HUDEP-2 (cell line): ENCODE data around the gene AFF3.
"Not testable (repeated sequence)": the region's sequence is repeated elsewhere in the genome, so short reads cannot be mapped to it uniquely, and the experiment has no call there.

Experiments
- DNase-seq, 76 experiments: peaks; one replicate each; lab custom pipeline; 2025; ENCODE audit not compliant: unreplicated experiment in 76 of 76; lab: John Stamatoyannopoulos, UW

The AFF3 gene

DNA sequence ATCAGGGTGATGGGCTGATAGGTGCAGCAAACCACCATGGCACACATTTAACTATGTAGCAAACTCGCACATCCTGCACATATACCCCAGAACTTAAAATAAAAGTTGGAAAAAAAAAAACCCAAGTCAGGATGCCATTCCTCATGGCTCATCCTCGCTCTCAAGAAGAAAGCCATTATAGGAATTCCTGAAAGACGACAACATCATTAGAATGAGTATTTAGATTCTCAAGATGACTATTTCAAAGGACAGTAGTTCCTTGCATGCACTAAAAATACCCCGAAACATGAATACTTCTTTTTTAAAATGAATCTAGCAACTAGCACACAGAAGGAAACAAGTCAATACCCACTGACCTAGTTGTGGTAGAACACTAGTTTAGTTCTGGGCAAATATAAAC lies 366.8 kb downstream of the AFF3 start:
- no peak for DNase-seq

GRCh38 chr2:99773642-99774041 lies 368.7 kb downstream of the AFF3 start:
- peak in 6 of 76 experiments; percentile 5 to 16 (median 8) for DNase-seq

DNA sequence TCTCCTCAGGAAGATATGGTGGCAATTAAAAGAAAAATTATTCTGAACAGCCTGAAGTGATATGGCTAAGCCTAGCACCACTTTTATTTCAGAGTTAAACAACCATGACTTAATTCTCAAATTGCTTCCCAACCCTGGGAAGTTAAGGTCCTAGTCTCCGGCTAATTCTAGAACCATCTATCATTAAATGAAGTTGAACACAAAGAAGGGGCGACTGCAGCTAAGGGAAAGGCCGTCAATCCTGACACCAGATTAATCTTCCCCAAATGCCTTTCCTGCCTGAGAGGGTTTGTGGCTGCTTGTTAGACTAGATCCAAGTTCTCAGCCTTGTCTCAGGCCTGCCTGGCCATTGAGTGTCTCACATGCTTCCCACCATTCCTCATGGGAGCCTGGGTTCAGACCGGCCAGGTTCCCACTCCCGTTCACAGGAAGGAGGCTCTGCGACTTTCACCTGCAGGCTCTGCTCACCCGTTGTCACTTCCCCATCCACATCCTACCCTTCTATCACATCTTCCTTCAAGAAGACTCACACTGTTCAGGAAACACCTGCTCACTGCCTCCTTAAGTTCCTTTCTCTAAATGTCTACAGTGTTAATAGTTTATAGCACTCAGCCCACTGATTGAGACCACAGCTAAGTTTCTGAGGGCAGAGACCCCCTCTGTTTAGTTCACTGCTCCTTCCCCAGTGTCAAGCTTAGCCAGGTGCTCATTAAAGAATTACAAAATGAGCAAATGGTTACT lies 369.6 kb downstream of the AFF3 start:
- no peak for DNase-seq

- no peak for DNase-seq
Measured at GRCh38 chr2:99771681-99772333, 370.6 kb downstream of the AFF3 start.

GRCh38 chr2:99770876-99771275 lies 371.5 kb downstream of the AFF3 start:
- DNase-seq: no peak

DNA sequence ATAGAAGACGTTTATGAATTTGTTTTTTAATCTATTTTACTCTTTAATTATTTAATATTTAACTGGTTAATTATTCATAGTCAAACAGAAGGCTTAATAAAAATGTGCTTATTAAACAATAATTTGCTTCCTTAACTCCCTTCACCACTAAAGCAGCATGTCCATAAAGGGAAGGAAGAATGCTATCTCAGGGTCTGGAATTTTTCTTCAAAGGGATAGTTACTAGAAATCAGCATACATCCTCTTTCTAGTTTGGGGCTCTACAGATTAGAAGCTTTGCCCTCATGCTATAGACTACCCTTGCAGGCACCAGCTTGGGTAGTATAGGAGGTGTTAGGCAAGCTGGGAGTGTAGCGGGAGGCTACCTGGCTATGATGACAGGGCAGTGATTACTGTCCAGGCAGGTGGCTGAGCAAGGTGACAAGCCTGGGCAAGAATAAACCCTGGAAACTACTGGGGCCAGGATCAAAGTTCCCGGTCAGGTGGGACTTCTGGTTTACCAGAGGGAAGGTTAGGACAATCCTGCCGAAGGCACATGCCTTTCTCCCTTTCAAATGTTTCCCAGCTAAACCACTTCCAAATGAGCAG lies 376.6 kb downstream of the AFF3 start:
- no peak for DNase-seq

DNA sequence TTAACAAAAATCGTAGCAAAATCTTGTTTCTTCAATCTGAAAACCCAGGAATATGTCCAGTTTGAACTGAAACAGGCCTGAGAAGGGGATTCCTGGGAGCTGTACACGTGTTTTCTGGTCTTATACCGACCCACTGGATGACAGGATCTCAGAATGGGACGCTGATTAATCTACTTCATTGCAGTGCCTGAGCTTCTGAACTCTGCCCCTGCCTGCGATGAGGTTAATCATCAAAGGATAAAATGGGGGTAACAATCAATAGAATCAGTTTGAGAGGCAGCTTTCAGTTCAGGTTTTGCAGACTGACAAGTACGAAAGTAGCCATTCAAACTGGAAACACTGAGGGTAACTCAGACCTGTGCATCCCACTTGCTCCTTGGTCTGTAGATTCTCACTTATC lies 378.6 kb downstream of the AFF3 start:
- no peak for DNase-seq

GRCh38 chr2:99762714-99763113 lies 379.7 kb downstream of the AFF3 start:
- no peak for DNase-seq

- DNase-seq: no peak
Measured at GRCh38 chr2:99757611-99758114, 384.7 kb downstream of the AFF3 start.

DNA sequence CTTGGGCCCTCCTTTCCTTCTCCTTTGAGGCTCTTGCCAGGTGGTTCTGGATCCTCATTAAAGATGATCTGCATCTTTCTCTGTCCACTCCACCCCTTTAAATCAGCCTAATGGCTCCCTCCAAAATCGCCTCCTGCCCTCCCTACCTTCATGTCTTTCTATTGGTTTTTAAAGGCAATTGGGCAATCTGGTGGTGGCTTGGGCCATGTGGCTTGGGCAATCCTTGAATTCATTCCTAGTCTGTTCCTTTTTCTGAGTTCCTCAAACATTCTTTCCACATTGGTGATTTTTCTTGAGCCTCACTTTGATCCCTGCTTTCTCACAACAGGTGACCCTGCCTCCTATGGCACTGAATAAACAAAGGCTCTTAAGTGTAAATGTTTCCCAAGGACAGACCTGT lies 386.3 kb downstream of the AFF3 start:
- DNase-seq: no peak

DNA sequence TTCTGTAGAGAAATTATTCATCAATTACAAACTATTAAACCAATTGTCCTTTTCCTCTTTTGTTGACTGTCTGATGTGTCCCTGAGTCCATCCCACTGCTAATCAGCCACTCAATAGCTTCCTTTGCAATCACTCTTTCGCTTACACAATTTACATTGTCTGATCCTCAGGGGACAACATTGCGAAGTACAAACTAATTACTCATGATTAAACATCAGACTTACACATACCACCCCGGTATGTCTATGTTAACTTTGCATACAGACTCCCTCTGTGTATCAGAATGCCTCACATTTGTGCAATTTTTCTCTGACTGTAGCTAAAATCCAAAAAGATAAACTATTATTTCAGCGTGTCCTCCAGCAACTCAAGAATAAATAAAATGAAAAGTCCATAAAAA lies 388.2 kb downstream of the AFF3 start:
- DNase-seq: no peak

GRCh38 chr2:99753505-99753904 lies 388.9 kb downstream of the AFF3 start:
- no peak for DNase-seq

DNA sequence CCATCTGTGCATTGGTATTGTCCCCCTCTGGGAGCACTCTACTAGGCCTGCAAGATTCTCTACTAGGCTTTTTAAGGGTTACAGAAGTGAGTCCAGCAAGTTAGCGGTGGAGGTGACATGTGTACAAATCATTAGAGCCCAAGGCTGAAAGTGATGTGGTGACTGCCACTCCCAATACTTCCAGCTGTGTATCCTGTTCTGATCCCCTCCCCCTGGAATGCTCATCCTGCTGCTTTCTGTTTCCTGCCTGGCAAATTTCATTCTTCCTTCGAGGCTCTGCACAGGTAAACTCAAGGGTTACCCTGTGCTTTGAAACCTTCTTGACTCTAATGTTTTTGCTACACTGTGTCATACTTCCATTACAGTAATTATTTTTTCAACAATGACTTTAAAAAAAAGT lies 394.0 kb downstream of the AFF3 start:
- no peak for DNase-seq

DNA sequence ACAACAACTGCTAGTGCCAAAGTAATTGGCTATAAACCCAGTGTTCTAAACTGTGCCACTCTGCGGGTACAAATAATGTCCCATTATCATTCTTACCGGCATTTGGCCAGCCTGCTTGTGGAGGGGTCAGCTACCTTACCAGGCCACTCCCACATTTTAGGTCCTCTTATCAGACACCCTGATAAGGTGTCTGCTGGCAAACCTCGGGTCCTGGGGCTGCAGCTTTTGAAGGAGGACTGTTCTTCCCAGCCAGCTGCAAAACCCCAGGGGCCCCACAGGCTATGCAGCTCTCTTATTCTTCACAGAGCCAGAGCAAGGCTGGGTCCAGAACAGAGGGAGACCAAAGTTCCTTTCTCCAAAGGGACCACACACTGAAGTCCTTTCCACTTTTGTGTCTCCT lies 394.5 kb downstream of the AFF3 start:
- DNase-seq: no peak

- no peak for DNase-seq
Measured at GRCh38 chr2:99743146-99743545, 399.2 kb downstream of the AFF3 start.

DNA sequence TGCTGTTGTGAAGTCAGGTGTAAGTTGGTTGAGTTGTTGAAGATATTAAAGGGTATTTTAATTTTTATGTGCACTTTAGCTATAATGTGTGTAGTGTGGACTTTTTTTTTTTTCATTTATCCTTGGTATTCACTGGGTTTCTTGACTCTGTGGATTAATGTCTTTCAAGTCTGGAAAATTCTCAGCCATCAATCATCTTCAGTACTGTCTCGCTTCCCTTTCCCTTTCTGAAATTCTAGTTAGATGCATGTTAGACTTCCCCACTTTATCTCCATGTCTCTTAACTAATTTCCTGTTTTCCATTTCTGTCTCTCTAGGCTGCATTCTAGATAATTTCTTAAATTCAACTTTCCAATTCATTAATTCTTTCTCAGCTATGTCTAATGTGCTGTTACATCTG lies 404.9 kb downstream of the AFF3 start:
- DNase-seq: no peak

DNA sequence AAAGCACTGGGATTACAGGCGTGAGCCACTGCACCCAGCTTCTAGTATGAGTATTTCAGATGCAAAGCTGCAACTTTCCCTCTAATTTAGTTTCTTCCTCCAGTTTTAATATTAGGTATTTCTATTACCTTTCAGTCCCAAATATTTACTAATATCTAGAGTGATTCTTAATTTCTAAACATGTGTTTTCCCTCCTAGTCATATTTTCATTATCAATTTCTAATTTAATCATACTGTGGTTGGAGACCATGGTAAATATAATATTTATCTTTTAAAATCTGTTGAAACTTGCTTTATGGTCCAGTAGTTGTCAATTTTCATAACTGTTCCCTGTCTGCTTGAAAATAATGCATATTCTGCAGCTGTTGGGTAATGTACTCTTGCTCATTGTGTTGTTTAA lies 406.6 kb downstream of the AFF3 start:
- no peak for DNase-seq

DNA sequence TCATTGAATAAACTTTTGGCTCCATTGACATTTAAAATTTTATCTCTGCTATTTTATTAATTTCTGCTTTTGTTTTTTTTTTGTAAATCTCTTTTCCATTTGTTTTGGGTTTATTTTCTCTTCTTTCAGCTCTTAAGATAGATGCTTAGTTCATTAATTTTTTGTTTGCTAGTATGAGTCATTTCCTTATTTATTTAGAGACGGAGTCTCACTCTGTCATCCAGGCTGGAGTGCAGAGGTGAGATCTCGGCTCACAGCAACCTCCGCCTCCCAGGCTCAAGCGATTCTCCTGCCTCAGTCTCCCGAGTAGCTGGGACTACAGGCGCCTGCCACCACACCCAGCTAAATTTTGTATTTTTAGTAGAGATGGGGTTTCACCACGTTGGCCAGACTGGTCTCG lies 407.1 kb downstream of the AFF3 start:
- not testable (repeated sequence) for DNase-seq

DNA sequence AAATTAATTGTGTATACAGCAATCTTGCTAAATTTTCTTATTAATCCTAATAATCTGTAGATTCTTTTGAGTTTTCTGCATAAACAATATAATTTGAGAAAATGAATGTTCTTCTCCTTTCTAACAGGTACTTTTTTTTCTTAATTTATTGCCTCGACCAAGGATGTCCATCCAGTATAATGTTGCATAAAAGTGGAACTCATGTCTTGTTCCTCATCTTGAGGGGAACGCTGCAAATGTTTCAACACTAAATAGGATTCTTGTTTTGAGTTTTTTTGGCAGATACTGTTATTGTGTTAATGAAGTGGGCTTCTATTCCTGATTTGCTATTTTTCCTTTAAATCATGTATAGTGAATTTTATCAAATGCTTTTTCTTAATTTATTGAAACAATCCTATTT lies 408.2 kb downstream of the AFF3 start:
- no peak for DNase-seq

GRCh38 chr2:99729104-99730025 lies 413.0 kb downstream of the AFF3 start:
- DNase-seq: no peak

- no peak for DNase-seq
Measured at GRCh38 chr2:99728166-99728565, 414.2 kb downstream of the AFF3 start.
